AG09309 (cell line): ENCODE results near the gene QPCTL.

ENCODE experiments used
- DNase-seq: peaks from one replicate; pipeline ENCODE4 v3.0.0-alpha.2; 2010; ENCODE audit warnings: low read depth
- H3K4me3 ChIP-seq: 2 replicates; pipeline ENCODE4 v1.5.1; 2011; ENCODE audit warnings: mild to moderate bottlenecking, low read depth, low read length, moderate library complexity; ENCODE audit not compliant: control insufficient read depth
- CTCF ChIP-seq: IDR thresholded peaks from 2 replicates; pipeline ENCODE4 v1.5.1; 2011; ENCODE audit warnings: mild to moderate bottlenecking, low read depth, low read length, inconsistent platforms; ENCODE audit not compliant: insufficient read depth, control insufficient read depth; ENCODE audit errors: missing control alignments

QPCTL gene

GRCh38 chr19:45691516-45692186 lies 815 bp upstream of the QPCTL start, which contains the start of gene SNRPD2:
Gene SNRPD2, minus strand, starts transcription at chr19:45691953. Its CDS starts 65 bp downstream, at chr19:45691888.
- peak within 1 kb of the TSS; percentile 71 for H3K4me3 ChIP-seq
- no peak for TF ChIP-seq CTCF
- peak; percentile 78 for DNase-seq

GRCh38 chr19:45693106-45693788 lies 781 bp downstream of the QPCTL start:
- no peak for DNase-seq
- peak; percentile 97 for TF ChIP-seq CTCF

GRCh38 chr19:45701676-45702075 lies 9.2 kb downstream of the QPCTL start:
- H3K4me3 ChIP-seq = no peak overlapping the region
- TF ChIP-seq CTCF = no peak
- no peak for DNase-seq

More at GRCh38 chr19:45693106-45693788, 781 bp downstream of the QPCTL start:
- peak overlapping the region; percentile 71 for H3K4me3 ChIP-seq

- TF ChIP-seq CTCF = no peak
- H3K4me3 ChIP-seq = no peak overlapping the region
- no peak for DNase-seq
These were observed 12.6 kb downstream of the QPCTL start for GRCh38 chr19:45705115-45705514.

GRCh38 chr19:45705710-45706415 lies 13.4 kb downstream of the QPCTL start:
- DNase-seq = no peak
- TF ChIP-seq CTCF = no peak
- no peak overlapping the region for H3K4me3 ChIP-seq

GRCh38 chr19:45710356-45711130 lies 18.1 kb downstream of the QPCTL start:
- no peak for TF ChIP-seq CTCF
- no peak overlapping the region for H3K4me3 ChIP-seq
- DNase-seq = no peak
